Psoas muscle (tissue), 8 donors: ENCODE data around the gene BRD9. TPM values are rescaled to one million over a fixed set of nuclear protein-coding genes. Genes with fewer than 3 reads are reported as not detected.

Source experiments
- ATAC-seq, 4 donors: fragments of 200-7000 bp; cut with Tn5 transposase; one replicate each; pipeline ENCODE4 v1.9.1; 2020; ENCODE audit warnings: moderate library complexity in 3 of 4, mild to moderate bottlenecking in 2 of 4
- DNase-seq, 2 donors: peaks; one replicate each; pipeline ENCODE4 v3.0.0-alpha.2; 2020
- H3K27ac ChIP-seq: fragments of 200-600 bp; one replicate; pipeline ENCODE4 v1.8.0; 2022
- H3K27me3 ChIP-seq, 3 donors: fragments of 200-600 bp in 1 of 3; one replicate each; pipeline versions ENCODE4 v1.6.1 to v1.8.0; 2013 to 2022; ENCODE audit warnings: low read length in 2 of 3, mild to moderate bottlenecking in 2 of 3, moderate library complexity in 1 of 3; ENCODE audit not compliant: insufficient read depth in 3 of 3
- H3K36me3 ChIP-seq, 2 donors: fragments of 200-600 bp in 1 of 2; one replicate each; pipeline versions ENCODE4 v1.6.1 to v1.8.0; 2013 to 2022; ENCODE audit warnings: low read depth in 1 of 2, mild to moderate bottlenecking in 1 of 2, moderate library complexity in 1 of 2; ENCODE audit not compliant: insufficient read depth in 1 of 2
- H3K4me1 ChIP-seq: fragments of 200-600 bp; one replicate; pipeline ENCODE4 v1.8.0; 2022
- H3K4me3 ChIP-seq: fragments of 200-600 bp; one replicate; pipeline ENCODE4 v1.8.0; 2022; ENCODE audit warnings: mild to moderate bottlenecking
- H3K9me3 ChIP-seq: fragments of 200-600 bp; one replicate; pipeline ENCODE4 v1.8.0; 2022
- WGBS, 3 donors: extraction: QIAGEN DNeasy Blood & Tissue Kit; methylation state at CpG; one replicate each; pipeline versions ENCODE4 v1.1.6 to v1.1.7; 2013; 5-methylcytosine and 5-hydroxymethylcytosine counted together
- intact Hi-C, 2 donors: fragments of 100-400 bp; cut with DNase I; formaldehyde crosslinking; loops; one replicate each; pipeline versions ENCODE4 v1.11.0 to v1.14.2; 2022
- polyA plus RNA-seq, 3 donors: library from polyadenylated mRNA; stranded (reverse); fragments of 200-250 nt; gene quantifications; one replicate each; pipeline ENCODE4 v1.2.3, GENCODE V29; 2013
- total RNA-seq, 4 donors: library from RNA; stranded (reverse); fragmentation: NEBNext Ultra II Directional in 2 of 4; extraction: Animal tissue kit (Norgen Biotek cat#: 25700) in 2 of 4; gene quantifications; one replicate each; pipeline versions ENCODE4 v1.2.1 to v1.2.4, GENCODE V29; 2021 to 2023
- TF ChIP-seq, protein P1 (sequence below): fragments of 200-600 bp; IDR thresholded peaks from one replicate; pipeline ENCODE4 v1.8.0; 2022; ENCODE audit warnings: antibody characterized with exemption
- donor health status: healthy with polysubstance abuse.
- donor health status: DM: no; HTN: no; CAD: no; lungs with moderate emphysema.
- donor health status: Bipolar disorder and iron deficiency.
- donor health status: healthy.
- donor health status: DM: yes; HTN: yes; CAD: no.
- donor health status: DM: no; HTN: no; CAD: no.
- donor health status: DM: no; HTN: no; CAD: no.
- donor health status: DM: yes; HTN: yes; CAD: no.

Gene BRD9
- total and polyA plus RNA-seq, 7 donors, result 18.7 to 28.0 (median 22.6) TPM

GRCh38 chr5:867300-867870 lies 25.2 kb downstream of the BRD9 start:
- H3K4me1 ChIP-seq, result no peaks in the 10 kb centered on the region
- peaks cover 24 to 100% of the 10 kb centered on the region in 2 donors for H3K36me3 ChIP-seq
- H3K27me3 ChIP-seq, result no peaks in the 10 kb centered on the region
- intact Hi-C loops, result no loop called here
- no peaks in the 10 kb centered on the region for H3K9me3 ChIP-seq
- TF ChIP-seq, protein P1, sequence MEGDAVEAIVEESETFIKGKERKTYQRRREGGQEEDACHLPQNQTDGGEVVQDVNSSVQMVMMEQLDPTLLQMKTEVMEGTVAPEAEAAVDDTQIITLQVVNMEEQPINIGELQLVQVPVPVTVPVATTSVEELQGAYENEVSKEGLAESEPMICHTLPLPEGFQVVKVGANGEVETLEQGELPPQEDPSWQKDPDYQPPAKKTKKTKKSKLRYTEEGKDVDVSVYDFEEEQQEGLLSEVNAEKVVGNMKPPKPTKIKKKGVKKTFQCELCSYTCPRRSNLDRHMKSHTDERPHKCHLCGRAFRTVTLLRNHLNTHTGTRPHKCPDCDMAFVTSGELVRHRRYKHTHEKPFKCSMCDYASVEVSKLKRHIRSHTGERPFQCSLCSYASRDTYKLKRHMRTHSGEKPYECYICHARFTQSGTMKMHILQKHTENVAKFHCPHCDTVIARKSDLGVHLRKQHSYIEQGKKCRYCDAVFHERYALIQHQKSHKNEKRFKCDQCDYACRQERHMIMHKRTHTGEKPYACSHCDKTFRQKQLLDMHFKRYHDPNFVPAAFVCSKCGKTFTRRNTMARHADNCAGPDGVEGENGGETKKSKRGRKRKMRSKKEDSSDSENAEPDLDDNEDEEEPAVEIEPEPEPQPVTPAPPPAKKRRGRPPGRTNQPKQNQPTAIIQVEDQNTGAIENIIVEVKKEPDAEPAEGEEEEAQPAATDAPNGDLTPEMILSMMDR, result no peak
- WGBS, 3 donors, result 68 to 92% (median 84%) methylated on average over 6 of the region's 6 CpGs
- peak; percentile 9 to 48 for DNase-seq
- ATAC-seq, result no peak
- no peak overlapping the region for H3K4me3 ChIP-seq
- H3K27ac ChIP-seq, result no peak overlapping the region

DNA sequence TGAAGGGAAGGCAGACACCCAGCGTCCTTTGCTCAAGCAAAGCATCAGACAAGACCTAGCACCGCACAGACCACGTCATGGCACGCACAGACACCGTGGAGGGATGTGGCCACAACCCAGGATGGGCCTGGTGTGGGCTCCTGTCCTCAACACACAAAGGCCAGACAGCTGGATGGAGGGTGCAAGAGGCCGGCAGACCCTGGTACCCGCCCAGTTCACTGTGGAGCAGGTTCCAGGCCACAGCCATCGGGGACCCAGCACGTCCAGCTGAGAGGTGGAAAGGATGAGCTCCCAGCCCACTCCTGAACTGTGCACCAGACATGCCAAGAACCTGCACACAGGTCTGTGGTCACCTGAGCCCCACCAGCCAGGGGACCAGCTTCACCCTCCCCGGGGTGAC lies 26.8 kb downstream of the BRD9 start:
- intact Hi-C loops, result no loop called here
- TF ChIP-seq, protein P1, result no peak
- peaks cover 24 to 91% of the 10 kb centered on the region in 2 donors for H3K36me3 ChIP-seq
- ATAC-seq (no peak), DNase-seq (peak; percentile 4 to 34)
- H3K4me1 ChIP-seq, result no peaks in the 10 kb centered on the region
- H3K4me3 ChIP-seq, result no peak overlapping the region
- H3K9me3 ChIP-seq, result no peaks in the 10 kb centered on the region
- WGBS, 3 donors, result 91 to 94% (median 93%) methylated on average over 10 of the region's 10 CpGs
- H3K27me3 ChIP-seq, result no peaks in the 10 kb centered on the region
- no peak overlapping the region for H3K27ac ChIP-seq

- 88 to 92% (median 91%) methylated on average over 24 of the region's 24 CpGs for WGBS, 3 donors
- peak; percentile 11 to 38 for DNase-seq
These were observed 27.5 kb downstream of the BRD9 start for GRCh38 chr5:865168-865521.

GRCh38 chr5:864492-865167 lies 28.0 kb downstream of the BRD9 start:
- H3K9me3 ChIP-seq, result no peaks in the 10 kb centered on the region
- no peak overlapping the region for H3K27ac ChIP-seq
- intact Hi-C loops, result no loop called here
- TF ChIP-seq, protein P1, result no peak
- DNase-seq (peak; percentile 9 to 36), ATAC-seq (no peak)
- H3K4me3 ChIP-seq, result no peak overlapping the region
- H3K36me3 ChIP-seq, result peaks cover 24 to 80% of the 10 kb centered on the region in 2 donors
- H3K27me3 ChIP-seq, result no peaks in the 10 kb centered on the region
- 75 to 82% (median 78%) methylated on average over 15 of the region's 15 CpGs for WGBS, 3 donors
- no peaks in the 10 kb centered on the region for H3K4me1 ChIP-seq

More at GRCh38 chr5:865168-865521, 27.5 kb downstream of the BRD9 start:
- ATAC-seq, result no peak
- intact Hi-C loops, result no loop called here
- Histone ChIP-seq H3K27ac (no peak overlapping the region), H3K27me3 (no peaks in the 10 kb centered on the region), H3K9me3 (no peaks in the 10 kb centered on the region), H3K4me3 (no peak overlapping the region), H3K4me1 (no peaks in the 10 kb centered on the region), H3K36me3 (peaks cover 24 to 85% of the 10 kb centered on the region in 2 donors)
- TF ChIP-seq, protein P1, result no peak
